ENCODE data around the gene ACKR4. TPM values are rescaled to one million over a fixed set of nuclear protein-coding genes. Genes with fewer than 3 reads are reported as not detected.

Gene ACKR4
- total and polyA plus RNA-seq, 2 experiments from 2014 or later, result 0.26 TPM; not detected in 1

DNA sequence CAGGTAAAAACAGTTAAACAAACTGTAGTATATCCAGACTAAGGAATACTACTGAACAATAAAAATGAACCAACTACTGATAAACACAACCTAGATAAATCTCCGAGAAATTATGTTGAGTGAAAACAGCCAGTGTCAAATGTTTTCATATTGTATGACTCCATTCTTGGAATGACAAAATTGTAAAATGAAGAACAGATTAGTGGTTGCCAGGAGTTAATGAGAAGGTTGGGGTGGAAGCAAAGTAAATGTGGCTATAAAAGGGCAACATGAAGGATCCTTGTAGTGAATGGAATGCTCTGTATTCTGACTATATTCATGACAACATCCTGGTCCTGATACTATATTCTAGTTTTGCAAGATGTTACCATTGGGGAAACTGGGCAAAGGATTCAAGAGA lies 27.5 kb upstream of the ACKR4 start:
- no peaks in the 10 kb centered on the region for H3K9me2 ChIP-seq (ENCODE audit: insufficient read depth)
- H3K27me3 ChIP-seq (ENCODE audit: insufficient read depth), result no peaks in the 10 kb centered on the region
- H3K27ac Mint-ChIP-seq, result 0 out of 2 replicates have a peak overlapping the region, but pooled peaks have one; percentile 9
- H3K4me1 ChIP-seq (ENCODE audit: insufficient read depth), result no peaks in the 10 kb centered on the region
- H2AFZ ChIP-seq, result no peak overlapping the region
- no peaks in the 10 kb centered on the region for H3K79me2 ChIP-seq (replicated peaks; ENCODE audit: insufficient read depth)
- no peak for ATAC-seq
- H3K27me3 Mint-ChIP-seq (ENCODE audit: insufficient read depth, low read depth, poor library complexity), result no peaks in the 10 kb centered on the region
- no peaks in the 10 kb centered on the region for H3F3A ChIP-seq (replicated peaks; ENCODE audit: low read depth)
- no peaks in the 10 kb centered on the region for H3K36me3 ChIP-seq (ENCODE audit: insufficient read depth)
- no peak overlapping the region for H3K4me3 Mint-ChIP-seq
- peaks cover 4% of the 10 kb centered on the region; the same call in 1 of the 3 replicates for H3K9me3 Mint-ChIP-seq
- no peak overlapping the region for H3K27ac ChIP-seq (ENCODE audit: low read depth)
- no peak for TF ChIP-seq ZNF462 (CRISPR knock-in tag; IDR thresholded peaks at IDR 0.05)
- H3K4me1 Mint-ChIP-seq, result no peaks in the 10 kb centered on the region
- DNase-seq (ENCODE audit: low spot score), result no peak
- H3K4me3 ChIP-seq, result no peak overlapping the region
- H4K20me1 ChIP-seq (replicated peaks; ENCODE audit: insufficient read depth), result no peaks in the 10 kb centered on the region; the same call in 1 of the 2 replicates
- H3K36me3 Mint-ChIP-seq (ENCODE audit: low read depth), result peaks cover 11% of the 10 kb centered on the region; the same call in 2 of the 3 replicates
- no peak overlapping the region for H3K4me2 ChIP-seq

GRCh38 chr3:132570016-132570415 lies 27.1 kb upstream of the ACKR4 start:
- Histone ChIP-seq H3K4me1 (ENCODE audit: insufficient read depth) (no peaks in the 10 kb centered on the region), H2AFZ (no peak overlapping the region), H3K9me2 (ENCODE audit: insufficient read depth) (no peaks in the 10 kb centered on the region), H3K27me3 (ENCODE audit: insufficient read depth) (no peaks in the 10 kb centered on the region), H3K36me3 (ENCODE audit: insufficient read depth) (no peaks in the 10 kb centered on the region), H3K79me2 (replicated peaks; ENCODE audit: insufficient read depth) (no peaks in the 10 kb centered on the region), H3F3A (replicated peaks; ENCODE audit: low read depth) (no peaks in the 10 kb centered on the region), H3K4me2 (no peak overlapping the region), H4K20me1 (replicated peaks; ENCODE audit: insufficient read depth) (no peaks in the 10 kb centered on the region; the same call in 1 of the 2 replicates), H3K27ac (ENCODE audit: low read depth) (no peak overlapping the region), H3K4me3 (no peak overlapping the region)
- H3K36me3 Mint-ChIP-seq (ENCODE audit: low read depth), result peaks cover 11% of the 10 kb centered on the region; the same call in 2 of the 3 replicates
- no peaks in the 10 kb centered on the region for H3K4me1 Mint-ChIP-seq
- ATAC-seq, result no peak
- no peak for DNase-seq (ENCODE audit: low spot score)
- no peak overlapping the region for H3K4me3 Mint-ChIP-seq
- no peaks in the 10 kb centered on the region for H3K27me3 Mint-ChIP-seq (ENCODE audit: insufficient read depth, low read depth, poor library complexity)
- peaks cover 4% of the 10 kb centered on the region; the same call in 1 of the 3 replicates for H3K9me3 Mint-ChIP-seq
- H3K27ac Mint-ChIP-seq, result no peak overlapping the region
- no peak for TF ChIP-seq ZNF114 (CRISPR knock-in tag; IDR thresholded peaks at IDR 0.05)
- no peak for TF ChIP-seq ZNF331 (CRISPR knock-in tag; IDR thresholded peaks at IDR 0.05; ENCODE audit: low read depth)
- no peak for TF ChIP-seq ZNF462 (CRISPR knock-in tag; IDR thresholded peaks at IDR 0.05)
- no peak for TF ChIP-seq ETS1 (IDR thresholded peaks at IDR 0.05)
- TF ChIP-seq EZH2phosphoT487 (IDR thresholded peaks at IDR 0.05; ENCODE audit: unreplicated experiment), result no peak
